NCI-H1092 treated with DMSO at 0.1 percent for 48 hours (cell line): ENCODE data around the gene TSPY4.
"Not testable (repeated sequence)": the region's sequence is repeated elsewhere in the genome, so short reads cannot be mapped to it uniquely, and the experiment has no call there.

Source experiments
- DNase-seq: peaks from one replicate; lab custom pipeline; 2025; lab: John Stamatoyannopoulos, UW

TSPY4 gene

GRCh38 chrY:9337164-9337563, at the start of gene TSPY4:
Gene TSPY4 (plus strand): TSS chrY:9337464. CDS start chrY:9337510, 46 bp downstream.
- DNase-seq = not testable (repeated sequence)

DNA sequence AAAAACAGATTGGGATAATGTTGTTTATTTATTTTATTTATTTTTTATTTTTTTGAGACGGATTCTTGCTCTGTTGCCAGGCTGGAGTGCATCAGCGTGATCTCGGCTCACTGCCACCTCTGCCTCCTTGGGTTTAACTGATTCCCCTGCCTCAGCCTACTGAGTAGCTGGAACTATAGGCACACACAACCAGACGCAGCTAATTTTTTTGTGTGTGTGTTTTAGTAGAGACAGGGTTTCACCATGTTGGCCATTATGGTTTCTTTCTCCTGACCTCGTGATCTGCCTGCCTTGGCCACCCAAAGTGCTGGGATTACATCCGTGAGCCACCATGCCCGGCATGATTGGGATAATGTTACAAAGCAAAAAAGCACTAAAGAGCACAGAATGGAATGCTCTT, 16.3 kb upstream of the TSPY4 start:
- DNase-seq = no peak

- DNase-seq = not testable (repeated sequence)
These were observed 20.2 kb downstream of the TSPY4 start, which contains the start of gene TSPY8 for GRCh38 chrY:9357497-9357896. Gene TSPY8 (plus strand): TSS chrY:9357797. CDS start chrY:9357843, 46 bp downstream.
